ENCODE measurements around the gene CDH23. TPM values are rescaled to one million over a fixed set of nuclear protein-coding genes. Genes with fewer than 3 reads are reported as not detected.

The CDH23 gene
- total RNA-seq, 4 donors from 2014 or later, result 0.72 to 4.1 (median 2.2) TPM

GRCh38 chr10:71351628-71352319, 44.9 kb upstream of the CDH23 start:
- no peak for TF ChIP-seq POLR2AphosphoS5 (IDR thresholded peaks at IDR 0.05)
- TF ChIP-seq, protein P1, sequence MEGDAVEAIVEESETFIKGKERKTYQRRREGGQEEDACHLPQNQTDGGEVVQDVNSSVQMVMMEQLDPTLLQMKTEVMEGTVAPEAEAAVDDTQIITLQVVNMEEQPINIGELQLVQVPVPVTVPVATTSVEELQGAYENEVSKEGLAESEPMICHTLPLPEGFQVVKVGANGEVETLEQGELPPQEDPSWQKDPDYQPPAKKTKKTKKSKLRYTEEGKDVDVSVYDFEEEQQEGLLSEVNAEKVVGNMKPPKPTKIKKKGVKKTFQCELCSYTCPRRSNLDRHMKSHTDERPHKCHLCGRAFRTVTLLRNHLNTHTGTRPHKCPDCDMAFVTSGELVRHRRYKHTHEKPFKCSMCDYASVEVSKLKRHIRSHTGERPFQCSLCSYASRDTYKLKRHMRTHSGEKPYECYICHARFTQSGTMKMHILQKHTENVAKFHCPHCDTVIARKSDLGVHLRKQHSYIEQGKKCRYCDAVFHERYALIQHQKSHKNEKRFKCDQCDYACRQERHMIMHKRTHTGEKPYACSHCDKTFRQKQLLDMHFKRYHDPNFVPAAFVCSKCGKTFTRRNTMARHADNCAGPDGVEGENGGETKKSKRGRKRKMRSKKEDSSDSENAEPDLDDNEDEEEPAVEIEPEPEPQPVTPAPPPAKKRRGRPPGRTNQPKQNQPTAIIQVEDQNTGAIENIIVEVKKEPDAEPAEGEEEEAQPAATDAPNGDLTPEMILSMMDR (IDR thresholded peaks at IDR 0.05), result no peak
- TF ChIP-seq EP300 (IDR thresholded peaks at IDR 0.05), result no peak
- no peak for TF ChIP-seq POLR2A (IDR thresholded peaks at IDR 0.05)
- H3K27ac ChIP-seq, result no peak overlapping the region
- peaks cover 6% of the 10 kb centered on the region for H3K4me1 ChIP-seq
- DNase-seq (ENCODE audit: low spot score in 2 of 2), result no peak
- H3K36me3 ChIP-seq, result peaks cover 13% of the 10 kb centered on the region
- 51% methylated on average over 9 of the region's 14 CpGs for WGBS
- no peaks in the 10 kb centered on the region for H3K27me3 ChIP-seq
- no peaks in the 10 kb centered on the region for H3K9me3 ChIP-seq
- no peak overlapping the region for H3K4me3 ChIP-seq

DNA sequence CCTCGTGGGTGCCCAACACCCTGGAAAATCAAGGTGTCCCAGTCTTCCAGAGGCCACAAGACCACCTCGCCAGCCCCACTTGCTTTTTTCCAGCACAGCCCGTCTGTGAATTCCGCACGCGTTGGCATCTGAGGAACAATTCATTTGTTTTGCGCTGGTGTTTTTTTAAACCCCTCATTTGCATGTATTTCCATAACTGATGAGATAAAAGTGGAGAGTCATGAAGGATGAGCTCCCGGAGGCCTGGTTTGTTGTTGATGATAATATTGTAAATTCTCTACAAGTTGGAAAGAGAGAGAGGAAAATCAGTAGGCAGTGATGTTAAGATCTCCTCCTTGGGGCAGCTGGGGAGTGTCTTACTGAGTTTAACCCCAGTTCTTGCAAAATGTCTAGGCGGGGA, 43.1 kb upstream of the CDH23 start:
- H3K36me3 ChIP-seq, result peaks cover 21% of the 10 kb centered on the region
- WGBS, result 71% methylated on average over 9 of the region's 9 CpGs

DNA sequence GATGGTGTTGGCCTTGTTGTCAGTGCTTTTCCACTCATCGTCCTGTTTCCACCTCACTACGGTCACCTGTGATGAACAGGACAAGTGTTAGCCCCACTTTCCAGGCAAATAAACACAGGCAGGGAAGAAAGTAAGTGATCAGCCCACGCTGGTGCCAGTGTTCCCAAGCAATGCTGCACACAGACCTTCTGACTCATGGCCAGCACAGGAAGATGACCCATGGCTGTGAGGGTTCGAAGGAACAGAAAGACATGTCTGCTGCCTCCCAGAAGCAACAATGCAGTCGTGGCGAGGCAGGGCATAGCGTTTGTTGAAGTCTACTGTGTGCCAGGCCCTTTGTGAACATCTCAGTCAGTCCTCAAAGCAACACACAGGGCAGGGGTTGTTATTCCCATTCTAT, 41.9 kb upstream of the CDH23 start:
- Histone ChIP-seq H3K36me3 (peaks cover 21% of the 10 kb centered on the region), H3K4me3 (no peak overlapping the region), H3K9me3 (no peaks in the 10 kb centered on the region), H3K4me1 (peaks cover 6% of the 10 kb centered on the region), H3K27me3 (no peaks in the 10 kb centered on the region), H3K27ac (no peak overlapping the region)
- no peak for DNase-seq (ENCODE audit: low spot score in 2 of 2)
- TF ChIP-seq, protein P1 (IDR thresholded peaks at IDR 0.05), result no peak
- TF ChIP-seq EP300 (IDR thresholded peaks at IDR 0.05) (no peak), POLR2AphosphoS5 (IDR thresholded peaks at IDR 0.05) (no peak), POLR2A (IDR thresholded peaks at IDR 0.05) (no peak)
- 93% methylated on average over 7 of the region's 7 CpGs for WGBS

More for the DNA sequence above, 43.1 kb upstream of the CDH23 start:
- TF ChIP-seq POLR2AphosphoS5 (IDR thresholded peaks at IDR 0.05) (no peak), POLR2A (IDR thresholded peaks at IDR 0.05) (no peak), EP300 (IDR thresholded peaks at IDR 0.05) (no peak)
- TF ChIP-seq, protein P1 (IDR thresholded peaks at IDR 0.05), result no peak
- no peaks in the 10 kb centered on the region for H3K9me3 ChIP-seq
- no peak overlapping the region for H3K27ac ChIP-seq
- H3K4me3 ChIP-seq, result no peak overlapping the region
- no peaks in the 10 kb centered on the region for H3K27me3 ChIP-seq
- peaks cover 6% of the 10 kb centered on the region for H3K4me1 ChIP-seq
- DNase-seq (ENCODE audit: low spot score in 2 of 2), result no peak

DNA sequence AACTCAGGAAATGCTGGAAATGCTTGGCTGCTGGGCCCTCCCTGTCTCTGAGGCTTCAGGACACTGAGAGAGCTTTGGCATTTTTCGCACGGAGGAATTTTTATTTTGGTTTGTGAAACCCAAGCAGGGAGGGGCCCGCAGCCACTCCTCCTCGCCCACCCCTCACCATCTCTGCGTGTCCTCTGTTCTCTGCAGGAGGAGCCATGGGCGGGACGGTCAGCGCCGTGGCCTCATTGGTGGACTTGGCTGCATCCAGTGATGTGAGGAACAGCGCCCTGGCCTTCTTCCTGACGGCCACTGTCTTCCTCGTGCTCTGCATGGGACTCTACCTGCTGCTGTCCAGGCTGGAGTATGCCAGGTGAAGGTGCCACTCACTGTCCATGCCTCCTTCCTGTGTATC, 40.8 kb upstream of the CDH23 start:
- DNase-seq (ENCODE audit: low spot score in 2 of 2), result no peak
- H3K4me3 ChIP-seq, result no peak overlapping the region
- no peaks in the 10 kb centered on the region for H3K27me3 ChIP-seq
- H3K4me1 ChIP-seq, result peaks cover 6% of the 10 kb centered on the region
- H3K36me3 ChIP-seq, result peaks cover 21% of the 10 kb centered on the region
- no peak overlapping the region for H3K27ac ChIP-seq
- WGBS, result 96% methylated on average over 12 of the region's 12 CpGs
- TF ChIP-seq POLR2A (IDR thresholded peaks at IDR 0.05), result no peak
- TF ChIP-seq EP300 (IDR thresholded peaks at IDR 0.05), result no peak
- TF ChIP-seq, protein P1 (IDR thresholded peaks at IDR 0.05), result no peak
- H3K9me3 ChIP-seq, result no peaks in the 10 kb centered on the region

DNA sequence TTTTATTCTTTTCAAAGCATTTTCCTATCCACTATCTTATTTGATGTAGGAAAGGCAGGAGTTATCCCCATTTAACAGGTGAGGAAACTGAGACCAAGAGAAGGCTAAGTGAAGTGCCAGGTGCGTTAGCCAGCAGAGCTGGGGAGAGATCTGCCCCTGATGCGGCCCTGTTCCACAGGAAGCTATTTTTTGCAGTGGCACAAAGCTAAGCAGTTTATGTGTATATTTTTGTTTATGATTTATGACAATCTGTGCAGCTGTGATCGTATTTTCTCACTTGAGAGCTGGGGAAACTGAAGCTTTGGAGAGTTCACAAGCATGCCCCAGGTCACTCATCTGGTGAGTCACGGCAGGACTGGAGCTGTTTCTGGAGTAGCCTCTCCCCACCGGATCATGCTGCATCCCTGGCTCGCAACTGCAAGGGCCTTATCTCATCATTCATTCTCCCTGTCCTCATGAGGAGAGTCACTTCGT, 38.9 kb upstream of the CDH23 start:
- 83% methylated on average over 7 of the region's 7 CpGs for WGBS

More for the DNA sequence above, 38.9 kb upstream of the CDH23 start:
- Histone ChIP-seq H3K27me3 (no peaks in the 10 kb centered on the region), H3K9me3 (no peaks in the 10 kb centered on the region), H3K36me3 (peaks cover 32% of the 10 kb centered on the region), H3K4me1 (no peaks in the 10 kb centered on the region), H3K4me3 (no peak overlapping the region), H3K27ac (no peak overlapping the region)
- no peak for TF ChIP-seq POLR2AphosphoS5 (IDR thresholded peaks at IDR 0.05)
- TF ChIP-seq POLR2A (IDR thresholded peaks at IDR 0.05), result no peak
- TF ChIP-seq, protein P1 (IDR thresholded peaks at IDR 0.05), result no peak
- DNase-seq (ENCODE audit: low spot score in 2 of 2), result no peak

Data from suprapubic skin (tissue), 4 donors.